HL-60/S4 treated with retinoic acid at 250 ng/mL for 4 days and 3 days (cell line): ENCODE data around the gene GNAT3.

Experiments used
- in situ Hi-C: fragments of 300-500 bp; cut with MboI; formaldehyde crosslinking; loops from 2 replicates; pipeline ENCODE4 v1.7.0; 2022; ENCODE audit warnings: low sequenced_read_pairs

GNAT3 gene

DNA sequence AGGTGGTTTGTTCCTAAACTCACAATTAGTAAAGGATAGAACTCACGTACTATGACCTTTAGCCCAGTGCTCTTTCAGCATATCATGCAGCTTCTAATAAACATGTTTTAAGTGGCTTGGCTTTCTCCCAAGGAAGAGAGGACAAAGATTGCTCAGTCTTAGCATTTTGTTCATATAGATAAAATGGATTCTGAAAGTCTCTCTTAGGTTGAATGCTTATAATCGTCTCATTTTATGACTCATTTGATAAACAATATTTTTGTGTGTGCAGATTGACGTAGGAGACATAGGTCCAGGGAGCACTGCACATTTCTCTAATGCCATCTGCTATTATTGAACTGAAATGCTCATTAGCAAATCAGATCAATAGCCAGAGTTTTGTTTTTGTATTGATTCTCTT lies 44.8 kb downstream of the GNAT3 start:
- in situ Hi-C loops = no loop called here

DNA sequence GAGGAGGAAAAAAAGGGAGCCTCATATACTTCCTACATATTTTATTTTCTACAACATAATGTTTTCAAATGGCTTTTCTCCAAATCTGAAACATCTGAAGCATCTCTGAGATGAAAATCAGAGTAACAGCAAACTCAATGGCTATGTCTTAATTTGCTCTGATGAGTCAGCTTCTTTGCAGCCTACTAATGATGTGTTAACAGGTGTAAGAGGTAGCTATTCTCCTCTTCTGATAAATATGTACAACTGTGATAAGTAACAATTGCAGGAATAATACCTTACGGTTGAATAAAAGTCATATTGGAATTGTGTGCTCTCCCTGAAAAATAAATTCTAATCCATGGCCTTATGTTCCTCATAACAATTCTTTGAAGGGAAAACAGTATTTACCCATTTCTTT lies 45.2 kb downstream of the GNAT3 start:
- in situ Hi-C loops = no loop called here

DNA sequence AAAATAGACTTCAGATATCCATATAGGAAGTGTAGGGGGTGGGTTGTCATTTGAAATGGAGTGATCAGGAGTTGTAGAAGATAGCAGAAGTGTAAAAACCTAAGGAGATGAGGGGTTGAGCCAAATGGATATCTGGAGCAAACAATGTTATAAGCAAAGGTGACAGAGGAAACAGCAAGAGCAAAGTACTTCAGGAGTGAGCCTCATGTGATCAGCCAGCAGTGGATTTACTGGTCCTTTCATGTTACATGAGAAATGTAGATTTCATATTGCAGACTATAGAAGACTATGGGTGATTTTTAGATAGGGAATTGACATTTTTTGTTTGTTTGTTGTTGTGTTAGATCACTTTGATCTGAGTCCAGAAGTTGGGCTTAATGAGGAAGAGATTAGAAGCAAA lies 47.7 kb downstream of the GNAT3 start:
- in situ Hi-C loops = no loop called here

GRCh38 chr7:80463272-80463920 lies 48.5 kb downstream of the GNAT3 start:
- in situ Hi-C loops = no loop called here

- in situ Hi-C loops = no loop called here
These were observed 51.0 kb downstream of the GNAT3 start for GRCh38 chr7:80460857-80461256.

GRCh38 chr7:80459776-80460510 lies 51.9 kb downstream of the GNAT3 start:
- in situ Hi-C loops = no loop called here

DNA sequence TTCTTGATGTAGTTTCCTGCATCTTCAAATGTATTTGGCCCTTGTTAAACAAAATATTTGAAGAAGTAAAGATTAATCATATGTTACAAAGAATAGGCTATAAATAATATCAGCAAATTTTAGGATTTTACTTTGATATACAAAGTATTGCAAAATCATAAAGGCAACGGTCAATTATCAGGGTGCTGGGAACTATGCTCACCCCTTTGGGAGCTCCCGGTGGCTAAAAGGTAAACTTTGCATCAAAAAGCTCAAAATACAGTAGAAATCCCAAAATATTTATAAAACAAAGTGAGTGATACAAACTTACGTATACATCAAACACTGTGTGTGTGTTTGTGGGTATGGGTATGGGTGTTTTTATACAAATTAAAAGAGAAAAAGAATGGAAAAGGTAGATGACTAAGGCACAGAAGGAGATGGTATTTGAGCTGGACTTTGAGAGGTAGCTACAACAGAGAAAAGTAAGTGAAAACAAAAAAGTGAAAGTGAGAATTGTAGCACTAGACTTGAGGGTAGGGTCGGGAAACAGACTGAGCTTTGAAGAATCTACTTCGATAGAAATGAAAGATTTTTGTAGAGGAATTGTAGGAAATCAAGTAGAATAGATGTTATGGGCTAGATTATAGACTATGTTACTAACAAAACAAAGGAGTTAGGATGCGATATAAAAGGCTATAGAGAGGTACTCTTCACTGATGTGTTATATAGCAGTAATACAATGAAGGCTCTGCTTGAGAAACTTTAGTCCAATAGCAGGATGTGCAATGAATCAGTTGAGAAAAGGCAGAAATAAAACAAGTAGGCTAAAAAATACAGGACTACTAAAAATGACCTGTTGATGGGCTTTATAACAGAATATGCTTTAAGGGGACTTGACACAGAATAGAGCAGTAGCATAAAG lies 52.8 kb downstream of the GNAT3 start:
- in situ Hi-C loops = no loop called here

DNA sequence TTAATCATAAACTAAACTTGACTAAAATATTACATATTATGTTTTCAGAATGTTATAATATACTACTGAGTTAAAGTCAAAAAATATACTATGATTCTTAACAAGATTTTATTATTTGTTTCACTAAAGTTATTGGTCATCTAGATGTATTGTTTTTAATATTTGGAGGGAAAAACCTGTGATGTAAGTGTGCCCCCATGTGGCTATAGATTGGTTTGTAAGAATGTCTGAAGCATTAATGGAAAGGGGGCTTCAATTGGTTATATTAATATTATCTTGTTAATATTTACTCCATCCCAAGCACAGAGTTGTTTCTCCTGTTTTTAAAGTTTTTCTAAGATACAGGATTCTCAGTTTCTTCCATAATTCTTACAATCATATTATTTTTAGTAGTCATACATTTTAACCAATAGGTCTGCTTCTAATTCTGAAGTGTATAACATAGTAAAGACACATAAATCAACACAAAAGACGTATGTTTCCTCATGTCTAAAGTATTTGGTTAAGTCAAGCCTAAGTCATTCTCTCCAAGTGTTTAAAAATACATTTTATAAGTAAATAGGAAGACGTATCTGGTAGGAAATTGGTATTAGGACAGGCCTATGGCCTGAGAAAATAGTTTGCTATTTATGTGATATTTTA lies 58.0 kb downstream of the GNAT3 start:
- in situ Hi-C loops = no loop called here

DNA sequence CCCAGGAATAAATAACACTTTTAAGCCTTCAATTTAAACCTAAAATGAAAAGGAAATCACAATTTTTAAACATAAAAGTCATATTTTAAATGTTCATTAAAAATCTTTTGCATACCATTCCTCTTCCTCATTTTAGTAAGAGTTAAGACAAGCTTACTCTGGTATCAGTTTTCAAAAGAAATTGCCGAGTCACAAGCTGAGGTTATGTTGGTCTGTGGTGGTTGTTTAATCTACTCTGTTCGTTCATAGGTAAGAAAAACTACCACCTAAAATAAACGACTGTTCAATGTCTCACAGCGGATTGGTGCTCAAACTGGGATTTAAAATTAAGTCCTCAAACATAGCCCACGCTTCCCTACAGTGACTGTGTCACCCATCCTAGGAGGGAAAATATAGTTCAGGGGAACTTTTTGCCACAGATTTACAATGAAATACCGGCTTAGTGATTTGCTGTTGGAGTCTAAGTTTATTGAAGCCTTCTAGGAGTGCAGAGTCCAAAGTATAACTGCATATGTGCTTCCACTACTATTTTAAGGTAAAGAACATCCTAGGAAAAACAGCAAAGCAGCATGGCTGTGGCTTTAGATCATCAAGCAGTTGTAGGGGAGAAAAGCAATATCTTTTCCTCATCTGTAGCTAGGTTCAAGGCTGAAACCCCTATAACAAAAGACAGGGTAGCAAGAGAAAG lies 61.1 kb downstream of the GNAT3 start:
- in situ Hi-C loops = no loop called here

DNA sequence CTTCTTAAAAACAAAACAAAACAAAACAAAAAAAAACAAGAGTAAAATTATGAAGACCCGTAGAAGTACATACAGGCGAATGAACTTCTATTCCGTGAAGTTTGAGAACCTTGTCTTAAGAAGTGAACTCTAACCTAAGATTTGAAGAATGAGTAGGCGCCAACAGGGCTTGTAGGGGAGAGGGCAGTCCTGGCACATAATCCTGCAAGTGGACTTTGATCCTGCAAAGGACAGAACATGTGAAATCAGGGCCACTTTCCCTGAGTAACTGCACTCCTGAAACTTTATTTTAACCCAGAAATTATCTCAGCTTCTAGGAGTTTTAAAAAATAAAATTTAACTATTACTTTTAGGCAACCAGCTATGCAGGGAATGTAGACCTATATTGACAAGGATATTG lies 62.0 kb downstream of the GNAT3 start:
- in situ Hi-C loops = no loop called here

DNA sequence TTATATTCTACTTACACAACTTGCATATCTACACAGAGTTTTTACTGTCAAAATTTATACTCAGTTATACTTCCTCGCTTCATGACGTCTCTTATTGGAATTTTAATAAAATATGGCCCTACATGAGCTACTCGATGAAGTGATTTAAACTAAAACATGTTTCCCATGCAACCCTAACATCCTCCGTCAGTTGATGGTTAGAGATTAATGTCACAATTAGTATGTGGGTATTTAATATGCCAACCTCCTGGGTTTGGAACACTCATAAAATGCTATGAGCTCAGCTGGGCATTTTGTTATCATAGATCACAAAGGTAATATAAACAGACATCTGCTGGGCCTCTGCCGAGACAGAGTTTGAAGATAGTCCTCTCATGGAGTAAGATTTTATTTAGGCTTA lies 66.5 kb downstream of the GNAT3 start:
- in situ Hi-C loops = no loop called here

DNA sequence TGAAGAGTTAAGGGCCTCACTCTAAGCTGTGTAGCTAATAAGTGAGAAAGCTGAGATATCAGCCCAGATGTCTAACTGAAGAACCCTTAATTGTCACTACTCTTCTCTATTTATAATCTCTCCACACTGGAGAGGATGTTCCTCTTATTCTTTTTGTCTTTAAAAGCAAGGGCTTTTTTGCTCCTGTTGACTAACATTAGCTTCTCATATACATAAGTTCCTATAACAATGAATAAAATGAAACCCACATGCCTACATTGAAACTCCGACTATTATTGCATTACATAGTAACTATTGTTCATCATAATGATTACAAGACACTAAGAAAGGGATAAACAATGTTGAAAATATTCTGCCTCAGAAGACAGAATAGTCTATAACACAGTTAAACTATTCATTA lies 67.1 kb downstream of the GNAT3 start:
- in situ Hi-C loops = no loop called here

DNA sequence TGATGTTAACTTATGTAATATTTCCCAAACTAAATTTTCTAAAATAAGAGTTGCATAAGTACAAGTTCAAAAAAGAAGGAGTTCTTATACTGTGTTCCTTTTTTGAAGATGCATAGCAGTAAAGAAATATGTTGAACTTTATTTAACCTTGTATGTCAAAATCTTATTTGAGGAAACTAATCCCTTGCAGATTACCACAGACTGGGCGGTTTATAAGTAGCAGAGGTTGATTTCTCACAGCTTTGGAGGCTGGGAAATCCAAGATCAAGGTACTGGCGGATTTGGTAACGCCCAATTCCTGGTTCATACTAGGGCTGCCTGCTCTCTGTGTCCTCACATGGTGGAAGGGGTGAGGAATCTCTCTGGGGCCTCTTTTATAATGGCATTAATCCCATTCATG lies 68.5 kb downstream of the GNAT3 start:
- in situ Hi-C loops = no loop called here

- in situ Hi-C loops = no loop called here
These were observed 71.0 kb downstream of the GNAT3 start for GRCh38 chr7:80440883-80441282.

GRCh38 chr7:80439894-80440821 lies 71.7 kb downstream of the GNAT3 start:
- in situ Hi-C loops = no loop called here

DNA sequence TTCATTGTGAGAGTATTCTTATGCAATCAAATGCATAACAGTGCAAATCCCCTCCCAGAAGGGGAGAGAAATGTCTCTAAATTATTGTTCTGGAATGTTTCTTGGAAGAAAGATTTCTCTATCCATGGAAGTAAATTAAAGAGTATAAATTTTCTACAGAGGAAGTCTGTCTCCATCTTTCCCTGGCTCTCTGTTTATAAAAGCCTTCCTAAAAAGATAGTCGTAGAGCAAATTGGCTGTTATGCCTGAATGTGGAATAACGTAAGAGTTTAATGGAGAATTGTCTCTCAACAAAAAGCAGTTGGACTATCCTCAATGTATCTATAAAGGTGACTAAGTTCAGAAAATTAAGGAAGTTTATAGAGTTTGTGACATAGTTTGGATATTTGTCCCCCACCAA lies 76.3 kb downstream of the GNAT3 start:
- in situ Hi-C loops = no loop called here

DNA sequence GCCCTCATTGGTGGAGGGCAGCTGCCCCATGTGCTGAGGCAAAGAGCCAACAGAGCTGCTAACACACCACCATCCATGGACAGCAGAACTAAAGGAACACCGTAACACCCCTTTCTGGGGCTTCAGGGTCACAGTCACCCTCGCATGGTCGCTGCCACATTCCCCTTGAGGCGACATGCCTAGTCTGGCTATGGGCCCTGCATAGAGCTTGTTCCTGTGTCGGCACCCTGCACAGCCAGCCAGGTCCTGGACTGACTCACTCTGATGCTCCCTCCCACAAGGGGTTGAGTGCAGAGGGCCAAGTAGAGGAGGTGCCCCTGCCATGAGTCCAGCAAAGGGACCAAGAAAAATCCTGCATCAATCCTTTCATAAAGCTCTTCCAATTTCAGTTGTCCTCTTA lies 77.8 kb downstream of the GNAT3 start:
- in situ Hi-C loops = no loop called here

DNA sequence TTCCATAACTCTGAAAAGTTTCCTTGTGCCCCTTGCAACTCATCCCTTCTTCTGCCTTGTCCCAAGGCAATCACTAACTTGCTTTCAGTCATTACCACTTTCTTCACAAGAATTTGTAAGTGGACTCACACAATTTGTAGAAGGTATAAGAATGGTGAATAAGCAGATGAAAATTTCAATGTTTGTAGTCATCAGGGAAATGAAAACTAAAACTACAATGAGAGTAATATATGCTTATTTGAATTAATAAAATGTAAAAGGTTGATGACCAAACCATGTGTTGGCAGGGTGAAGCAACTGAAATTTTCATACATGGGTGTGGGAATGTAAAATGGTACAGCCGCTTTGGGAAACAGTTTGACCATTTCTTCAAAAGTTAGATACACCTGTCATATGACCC lies 79.7 kb downstream of the GNAT3 start:
- in situ Hi-C loops = no loop called here

- in situ Hi-C loops = no loop called here
These were observed 82.7 kb downstream of the GNAT3 start for GRCh38 chr7:80429181-80429580.
